Measurements from ENCODE around the gene GOPC. TPM values are rescaled to one million over a fixed set of nuclear protein-coding genes. Genes with fewer than 3 reads are reported as not detected.

GOPC gene
- total and polyA plus RNA-seq, 2 of the 8 experiments (the other 6 are each of a cell fraction or from before 2014, with no cell fraction given) = 5.3 to 19.4 TPM

DNA sequence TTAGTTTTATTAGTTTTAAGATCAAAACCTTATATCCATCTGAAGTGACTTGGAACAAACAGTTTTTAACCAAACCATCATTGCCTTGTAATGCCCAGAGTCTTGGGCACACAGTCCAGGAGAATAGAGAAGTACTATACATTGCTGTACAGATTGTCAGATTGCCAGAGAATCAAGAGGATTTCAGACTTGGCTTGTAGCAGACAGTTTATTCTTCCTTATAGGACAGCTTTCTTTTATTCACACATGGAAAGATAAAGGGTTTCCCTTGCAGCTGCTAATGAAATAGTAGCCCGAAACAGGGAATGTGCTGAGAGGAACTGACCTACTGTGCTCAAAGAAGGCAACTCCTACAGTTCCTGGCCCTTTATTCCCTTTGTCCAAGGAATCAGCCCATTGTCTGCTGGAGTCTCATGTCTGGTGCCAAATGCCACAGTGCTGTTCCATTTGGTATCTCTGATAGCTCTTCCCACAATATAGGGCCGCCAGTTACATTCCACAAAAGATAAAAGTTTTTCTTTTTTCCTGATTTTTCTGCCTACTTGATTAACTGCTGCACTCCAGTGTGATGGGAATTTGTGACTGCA, 89.2 kb downstream of the GOPC start (continued):
- TF ChIP-seq CBX5 (IDR thresholded peaks at IDR 0.05; ENCODE audit: low read depth, low read length) (no peak), EZH2 (IDR thresholded peaks at IDR 0.05; ENCODE audit: low read depth, low read length, severe bottlenecking) (no peak), BCL11A (IDR thresholded peaks at IDR 0.05; ENCODE audit: low read depth in 2 of 2, low read length in 2 of 2) (no peak), CTBP2 (IDR thresholded peaks at IDR 0.05; ENCODE audit: borderline replicate concordance, insufficient read depth, insufficient read length, low read length) (no peak), CTCF (IDR thresholded peaks at IDR 0.05; ENCODE audit: control extremely low read depth in 1 of 3, insufficient read depth in 1 of 3, low read depth in 1 of 3, low read length in 3 of 3) (no peak), KDM1A (IDR thresholded peaks at IDR 0.05; ENCODE audit: borderline replicate concordance, low read length) (no peak), SIX5 (IDR thresholded peaks at IDR 0.05; ENCODE audit: low read depth, low read length) (no peak)
- TF ChIP-seq, protein P1, sequence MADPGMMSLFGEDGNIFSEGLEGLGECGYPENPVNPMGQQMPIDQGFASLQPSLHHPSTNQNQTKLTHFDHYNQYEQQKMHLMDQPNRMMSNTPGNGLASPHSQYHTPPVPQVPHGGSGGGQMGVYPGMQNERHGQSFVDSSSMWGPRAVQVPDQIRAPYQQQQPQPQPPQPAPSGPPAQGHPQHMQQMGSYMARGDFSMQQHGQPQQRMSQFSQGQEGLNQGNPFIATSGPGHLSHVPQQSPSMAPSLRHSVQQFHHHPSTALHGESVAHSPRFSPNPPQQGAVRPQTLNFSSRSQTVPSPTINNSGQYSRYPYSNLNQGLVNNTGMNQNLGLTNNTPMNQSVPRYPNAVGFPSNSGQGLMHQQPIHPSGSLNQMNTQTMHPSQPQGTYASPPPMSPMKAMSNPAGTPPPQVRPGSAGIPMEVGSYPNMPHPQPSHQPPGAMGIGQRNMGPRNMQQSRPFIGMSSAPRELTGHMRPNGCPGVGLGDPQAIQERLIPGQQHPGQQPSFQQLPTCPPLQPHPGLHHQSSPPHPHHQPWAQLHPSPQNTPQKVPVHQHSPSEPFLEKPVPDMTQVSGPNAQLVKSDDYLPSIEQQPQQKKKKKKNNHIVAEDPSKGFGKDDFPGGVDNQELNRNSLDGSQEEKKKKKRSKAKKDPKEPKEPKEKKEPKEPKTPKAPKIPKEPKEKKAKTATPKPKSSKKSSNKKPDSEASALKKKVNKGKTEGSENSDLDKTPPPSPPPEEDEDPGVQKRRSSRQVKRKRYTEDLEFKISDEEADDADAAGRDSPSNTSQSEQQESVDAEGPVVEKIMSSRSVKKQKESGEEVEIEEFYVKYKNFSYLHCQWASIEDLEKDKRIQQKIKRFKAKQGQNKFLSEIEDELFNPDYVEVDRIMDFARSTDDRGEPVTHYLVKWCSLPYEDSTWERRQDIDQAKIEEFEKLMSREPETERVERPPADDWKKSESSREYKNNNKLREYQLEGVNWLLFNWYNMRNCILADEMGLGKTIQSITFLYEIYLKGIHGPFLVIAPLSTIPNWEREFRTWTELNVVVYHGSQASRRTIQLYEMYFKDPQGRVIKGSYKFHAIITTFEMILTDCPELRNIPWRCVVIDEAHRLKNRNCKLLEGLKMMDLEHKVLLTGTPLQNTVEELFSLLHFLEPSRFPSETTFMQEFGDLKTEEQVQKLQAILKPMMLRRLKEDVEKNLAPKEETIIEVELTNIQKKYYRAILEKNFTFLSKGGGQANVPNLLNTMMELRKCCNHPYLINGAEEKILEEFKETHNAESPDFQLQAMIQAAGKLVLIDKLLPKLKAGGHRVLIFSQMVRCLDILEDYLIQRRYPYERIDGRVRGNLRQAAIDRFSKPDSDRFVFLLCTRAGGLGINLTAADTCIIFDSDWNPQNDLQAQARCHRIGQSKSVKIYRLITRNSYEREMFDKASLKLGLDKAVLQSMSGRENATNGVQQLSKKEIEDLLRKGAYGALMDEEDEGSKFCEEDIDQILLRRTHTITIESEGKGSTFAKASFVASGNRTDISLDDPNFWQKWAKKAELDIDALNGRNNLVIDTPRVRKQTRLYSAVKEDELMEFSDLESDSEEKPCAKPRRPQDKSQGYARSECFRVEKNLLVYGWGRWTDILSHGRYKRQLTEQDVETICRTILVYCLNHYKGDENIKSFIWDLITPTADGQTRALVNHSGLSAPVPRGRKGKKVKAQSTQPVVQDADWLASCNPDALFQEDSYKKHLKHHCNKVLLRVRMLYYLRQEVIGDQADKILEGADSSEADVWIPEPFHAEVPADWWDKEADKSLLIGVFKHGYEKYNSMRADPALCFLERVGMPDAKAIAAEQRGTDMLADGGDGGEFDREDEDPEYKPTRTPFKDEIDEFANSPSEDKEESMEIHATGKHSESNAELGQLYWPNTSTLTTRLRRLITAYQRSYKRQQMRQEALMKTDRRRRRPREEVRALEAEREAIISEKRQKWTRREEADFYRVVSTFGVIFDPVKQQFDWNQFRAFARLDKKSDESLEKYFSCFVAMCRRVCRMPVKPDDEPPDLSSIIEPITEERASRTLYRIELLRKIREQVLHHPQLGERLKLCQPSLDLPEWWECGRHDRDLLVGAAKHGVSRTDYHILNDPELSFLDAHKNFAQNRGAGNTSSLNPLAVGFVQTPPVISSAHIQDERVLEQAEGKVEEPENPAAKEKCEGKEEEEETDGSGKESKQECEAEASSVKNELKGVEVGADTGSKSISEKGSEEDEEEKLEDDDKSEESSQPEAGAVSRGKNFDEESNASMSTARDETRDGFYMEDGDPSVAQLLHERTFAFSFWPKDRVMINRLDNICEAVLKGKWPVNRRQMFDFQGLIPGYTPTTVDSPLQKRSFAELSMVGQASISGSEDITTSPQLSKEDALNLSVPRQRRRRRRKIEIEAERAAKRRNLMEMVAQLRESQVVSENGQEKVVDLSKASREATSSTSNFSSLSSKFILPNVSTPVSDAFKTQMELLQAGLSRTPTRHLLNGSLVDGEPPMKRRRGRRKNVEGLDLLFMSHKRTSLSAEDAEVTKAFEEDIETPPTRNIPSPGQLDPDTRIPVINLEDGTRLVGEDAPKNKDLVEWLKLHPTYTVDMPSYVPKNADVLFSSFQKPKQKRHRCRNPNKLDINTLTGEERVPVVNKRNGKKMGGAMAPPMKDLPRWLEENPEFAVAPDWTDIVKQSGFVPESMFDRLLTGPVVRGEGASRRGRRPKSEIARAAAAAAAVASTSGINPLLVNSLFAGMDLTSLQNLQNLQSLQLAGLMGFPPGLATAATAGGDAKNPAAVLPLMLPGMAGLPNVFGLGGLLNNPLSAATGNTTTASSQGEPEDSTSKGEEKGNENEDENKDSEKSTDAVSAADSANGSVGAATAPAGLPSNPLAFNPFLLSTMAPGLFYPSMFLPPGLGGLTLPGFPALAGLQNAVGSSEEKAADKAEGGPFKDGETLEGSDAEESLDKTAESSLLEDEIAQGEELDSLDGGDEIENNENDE (IDR thresholded peaks at IDR 0.05; ENCODE audit: insufficient replicate concordance, low read length) = no peak
